ENCODE data around the gene CES5A. TPM values are rescaled to one million over a fixed set of nuclear protein-coding genes. Genes with fewer than 3 reads are reported as not detected.
"Not testable (repeated sequence)": the region's sequence is repeated elsewhere in the genome, so short reads cannot be mapped to it uniquely, and the experiment has no call there.

The CES5A gene
- total RNA-seq, 4 donors from 2014 or later, result not detected

DNA sequence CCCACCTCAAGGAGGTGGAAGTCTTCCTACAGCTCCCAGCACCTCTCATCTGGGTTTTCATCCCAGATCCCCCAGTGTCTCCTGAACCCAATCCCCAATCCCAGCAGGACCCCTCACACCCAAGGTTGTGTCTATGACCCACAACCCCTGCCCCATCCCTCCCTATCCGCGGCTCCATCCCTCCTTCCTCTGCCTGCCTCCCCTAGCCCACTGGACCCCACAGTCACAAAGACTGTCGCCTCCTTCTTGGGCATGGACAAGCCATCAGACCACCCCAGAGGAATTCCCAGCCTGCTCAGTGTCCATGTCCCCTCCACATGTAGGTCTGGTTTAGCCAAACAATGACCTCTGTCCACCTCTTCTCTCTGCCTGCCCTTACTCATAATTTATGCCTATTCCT lies 54.6 kb downstream of the CES5A start:
- TF ChIP-seq, protein P1, sequence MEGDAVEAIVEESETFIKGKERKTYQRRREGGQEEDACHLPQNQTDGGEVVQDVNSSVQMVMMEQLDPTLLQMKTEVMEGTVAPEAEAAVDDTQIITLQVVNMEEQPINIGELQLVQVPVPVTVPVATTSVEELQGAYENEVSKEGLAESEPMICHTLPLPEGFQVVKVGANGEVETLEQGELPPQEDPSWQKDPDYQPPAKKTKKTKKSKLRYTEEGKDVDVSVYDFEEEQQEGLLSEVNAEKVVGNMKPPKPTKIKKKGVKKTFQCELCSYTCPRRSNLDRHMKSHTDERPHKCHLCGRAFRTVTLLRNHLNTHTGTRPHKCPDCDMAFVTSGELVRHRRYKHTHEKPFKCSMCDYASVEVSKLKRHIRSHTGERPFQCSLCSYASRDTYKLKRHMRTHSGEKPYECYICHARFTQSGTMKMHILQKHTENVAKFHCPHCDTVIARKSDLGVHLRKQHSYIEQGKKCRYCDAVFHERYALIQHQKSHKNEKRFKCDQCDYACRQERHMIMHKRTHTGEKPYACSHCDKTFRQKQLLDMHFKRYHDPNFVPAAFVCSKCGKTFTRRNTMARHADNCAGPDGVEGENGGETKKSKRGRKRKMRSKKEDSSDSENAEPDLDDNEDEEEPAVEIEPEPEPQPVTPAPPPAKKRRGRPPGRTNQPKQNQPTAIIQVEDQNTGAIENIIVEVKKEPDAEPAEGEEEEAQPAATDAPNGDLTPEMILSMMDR (IDR thresholded peaks at IDR 0.05), result no peak
- no peak for TF ChIP-seq EP300 (IDR thresholded peaks at IDR 0.05)
- no peak for TF ChIP-seq POLR2A (IDR thresholded peaks at IDR 0.05)
- no peak for TF ChIP-seq POLR2AphosphoS5 (IDR thresholded peaks at IDR 0.05)
- Histone ChIP-seq H3K4me3 (no peak overlapping the region), H3K9me3 (no peaks in the 10 kb centered on the region), H3K27me3 (peaks cover 37% of the 10 kb centered on the region), H3K27ac (no peak overlapping the region), H3K4me1 (no peaks in the 10 kb centered on the region), H3K36me3 (no peaks in the 10 kb centered on the region)
- WGBS, 2 donors (ENCODE audit: low coverage in 1 of 2), result 83 to 100% methylated on average over 1 to 3 of the region's 3 CpGs
- ATAC-seq, result no peak

DNA sequence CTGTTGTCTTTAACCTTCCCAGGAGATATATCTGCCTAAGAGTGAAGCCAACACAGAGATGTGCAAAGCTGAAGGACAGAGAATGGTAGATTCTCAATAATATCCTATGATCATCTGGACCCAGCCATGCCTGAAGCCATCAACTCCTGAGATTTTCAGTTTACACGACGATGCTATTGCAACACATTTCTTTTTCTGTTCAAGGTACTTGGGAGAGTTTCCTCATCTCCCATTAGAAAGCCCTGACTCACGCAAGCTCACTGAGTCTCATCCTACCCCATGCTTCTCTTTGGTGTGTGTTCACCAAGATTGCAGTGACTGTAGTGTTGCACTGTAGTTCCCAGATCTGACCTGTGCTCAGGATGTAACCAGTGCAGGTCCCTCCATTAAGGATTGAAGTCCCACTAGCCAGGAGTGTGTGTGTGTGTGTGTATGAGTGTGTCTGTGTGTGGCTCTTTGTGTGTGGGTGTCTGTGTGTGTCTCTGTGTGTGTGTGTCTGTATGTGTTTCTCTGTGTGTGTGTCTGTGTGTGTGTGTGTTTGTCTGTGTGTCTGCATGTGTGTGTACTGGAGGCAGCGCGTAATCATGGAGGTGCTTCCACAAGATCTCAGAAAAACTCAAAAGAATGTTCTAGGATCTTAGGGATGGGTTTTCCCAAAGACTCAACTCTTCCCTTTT lies 57.8 kb downstream of the CES5A start:
- 96 to 100% methylated on average over 3 of the region's 5 CpGs for WGBS, 2 donors (ENCODE audit: low coverage in 1 of 2)
- H3K36me3 ChIP-seq, result no peaks in the 10 kb centered on the region
- no peak for ATAC-seq
- H3K27me3 ChIP-seq, result peaks cover 40% of the 10 kb centered on the region
- no peak for TF ChIP-seq POLR2AphosphoS5 (IDR thresholded peaks at IDR 0.05)
- TF ChIP-seq EP300 (IDR thresholded peaks at IDR 0.05), result no peak
- TF ChIP-seq POLR2A (IDR thresholded peaks at IDR 0.05), result no peak
- no peak overlapping the region for H3K4me3 ChIP-seq
- H3K27ac ChIP-seq, result no peak overlapping the region
- no peaks in the 10 kb centered on the region for H3K4me1 ChIP-seq
- no peaks in the 10 kb centered on the region for H3K9me3 ChIP-seq

DNA sequence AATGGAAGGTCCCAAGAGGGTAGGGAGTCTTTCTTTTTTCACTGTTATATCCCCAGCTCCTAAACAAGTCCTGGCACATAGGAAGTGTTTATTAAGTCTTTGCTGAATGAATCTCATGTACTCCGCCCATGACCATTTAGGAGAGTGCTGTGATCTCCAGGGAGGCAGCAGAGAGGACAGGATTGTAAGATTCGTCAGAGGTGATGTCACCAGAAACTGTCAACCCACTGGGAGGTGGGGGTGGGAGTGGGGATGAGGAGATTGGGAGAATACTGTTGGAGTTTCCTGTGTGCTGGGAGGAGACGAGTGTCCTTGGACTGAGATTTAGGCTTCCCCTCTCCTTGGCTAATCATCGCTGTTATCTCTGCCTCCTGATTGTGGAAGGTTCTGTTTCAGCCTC lies 59.0 kb downstream of the CES5A start:
- peaks cover 30% of the 10 kb centered on the region for H3K27me3 ChIP-seq
- not testable (repeated sequence) for ATAC-seq, H3K27ac ChIP-seq, H3K4me3 ChIP-seq, H3K4me1 ChIP-seq, H3K9me3 ChIP-seq, H3K36me3 ChIP-seq
- WGBS, 2 donors (ENCODE audit: low coverage in 1 of 2), result 46 to 70% methylated on average over 2 to 3 of the region's 4 CpGs

DNA sequence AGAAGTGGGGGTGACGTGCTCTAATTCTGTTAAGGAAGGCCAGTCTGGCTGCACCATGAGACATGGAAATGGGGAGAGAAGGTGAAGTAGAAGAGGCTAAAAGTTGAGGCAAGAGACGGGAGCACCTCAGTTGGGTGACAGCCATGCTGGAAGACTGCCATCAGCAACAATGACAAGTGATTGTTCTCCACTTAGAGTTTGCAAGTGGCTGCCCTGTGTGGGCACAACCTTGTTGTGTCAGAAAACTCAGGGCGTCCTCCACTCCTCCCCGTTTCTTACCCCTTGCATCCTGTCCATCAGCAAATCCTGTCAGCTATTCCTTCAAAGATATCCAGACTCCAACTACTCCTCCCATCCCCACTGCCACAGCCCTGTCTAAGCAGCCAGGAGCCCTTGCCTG lies 59.9 kb downstream of the CES5A start:
- peaks cover 33% of the 10 kb centered on the region for H3K27me3 ChIP-seq
- no peak overlapping the region for H3K4me3 ChIP-seq
- no peaks in the 10 kb centered on the region for H3K9me3 ChIP-seq
- ATAC-seq, result no peak
- 58 to 62% methylated on average over 3 of the region's 4 CpGs for WGBS, 2 donors (ENCODE audit: low coverage in 1 of 2)
- H3K27ac ChIP-seq, result no peak overlapping the region
- TF ChIP-seq POLR2A (IDR thresholded peaks at IDR 0.05) (no peak), POLR2AphosphoS5 (IDR thresholded peaks at IDR 0.05) (no peak), EP300 (IDR thresholded peaks at IDR 0.05) (no peak)
- TF ChIP-seq, protein P1 (IDR thresholded peaks at IDR 0.05), result no peak
- H3K36me3 ChIP-seq, result no peaks in the 10 kb centered on the region
- H3K4me1 ChIP-seq, result no peaks in the 10 kb centered on the region

DNA sequence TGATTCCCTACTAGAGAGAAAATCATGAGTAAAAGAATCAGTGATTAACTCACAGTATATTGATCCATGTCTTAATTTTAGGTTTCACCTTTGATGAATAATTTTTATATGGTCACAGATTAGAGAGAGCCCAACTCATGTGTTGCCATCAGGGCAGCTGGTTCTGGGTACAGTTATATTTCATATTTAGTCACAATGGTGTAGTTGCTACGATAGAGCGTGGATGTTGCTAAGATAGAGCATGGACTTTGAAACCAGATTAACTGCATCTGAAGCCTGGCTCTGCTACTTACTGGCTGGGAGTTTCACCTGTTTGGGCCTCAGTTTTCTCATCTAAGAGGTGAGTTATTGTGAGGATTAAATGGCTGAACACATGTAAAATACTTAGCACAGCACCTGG lies 61.0 kb downstream of the CES5A start:
- not testable (repeated sequence) for H3K9me3 ChIP-seq, ATAC-seq, H3K4me3 ChIP-seq, H3K4me1 ChIP-seq, H3K27ac ChIP-seq, H3K36me3 ChIP-seq
- WGBS, 2 donors (ENCODE audit: low coverage in 1 of 2), result 91% methylated on average over 1 of the region's 2 CpGs; no CpG with 5 or more reads in 1 of the 2 donors
- peaks cover 38% of the 10 kb centered on the region for H3K27me3 ChIP-seq

DNA sequence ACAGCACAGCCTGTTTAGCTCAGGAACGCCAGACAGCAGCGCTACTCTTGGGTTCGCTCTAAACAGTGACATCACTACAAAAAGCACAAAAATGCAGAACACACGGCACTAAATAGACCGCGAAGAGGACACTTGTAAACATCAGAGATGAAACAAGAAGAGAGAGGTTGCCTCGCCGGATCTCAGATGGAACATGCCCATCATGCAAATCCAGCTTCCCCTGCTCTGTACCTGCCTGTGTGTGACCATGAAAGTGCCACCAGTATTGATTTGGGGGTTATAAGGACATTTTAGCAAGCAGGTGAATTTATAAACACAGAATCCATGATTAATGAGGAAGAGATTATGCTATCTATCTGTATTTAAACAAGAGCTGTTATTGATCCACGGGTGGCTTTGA lies 61.4 kb downstream of the CES5A start:
- not testable (repeated sequence) for H3K9me3 ChIP-seq, H3K27ac ChIP-seq, H3K4me3 ChIP-seq, ATAC-seq, H3K36me3 ChIP-seq, H3K4me1 ChIP-seq
- peaks cover 38% of the 10 kb centered on the region for H3K27me3 ChIP-seq
- 36 to 75% methylated on average over 1 to 4 of the region's 9 CpGs for WGBS, 2 donors (ENCODE audit: low coverage in 1 of 2)

DNA sequence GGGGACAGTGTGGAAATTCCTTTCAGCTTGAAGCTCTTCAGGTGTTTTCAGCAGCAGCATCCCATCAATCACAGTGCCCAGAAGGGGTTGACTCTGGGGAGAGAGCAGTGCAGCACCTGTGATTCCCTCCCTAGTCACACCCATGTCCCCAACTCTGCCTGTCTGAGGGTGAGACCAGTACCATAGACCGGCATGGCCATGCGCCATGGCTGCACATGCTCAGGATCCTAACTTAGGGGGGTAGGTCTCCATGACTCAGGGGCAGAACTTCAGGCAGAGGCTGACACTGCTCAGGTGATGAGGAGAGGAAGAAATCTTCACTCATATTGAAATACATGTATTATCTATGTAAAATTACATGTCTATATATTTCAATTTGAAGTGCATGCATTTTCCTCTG lies 62.2 kb downstream of the CES5A start:
- Histone ChIP-seq H3K4me3 (no peak overlapping the region), H3K4me1 (no peaks in the 10 kb centered on the region), H3K27ac (no peak overlapping the region), H3K9me3 (no peaks in the 10 kb centered on the region), H3K36me3 (no peaks in the 10 kb centered on the region), H3K27me3 (peaks cover 37% of the 10 kb centered on the region)
- no peak for ATAC-seq
- 38% methylated on average over 2 of the region's 2 CpGs; no CpG with 5 or more reads in 1 of the 2 donors for WGBS, 2 donors (ENCODE audit: low coverage in 1 of 2)
- TF ChIP-seq POLR2AphosphoS5 (IDR thresholded peaks at IDR 0.05) (no peak), EP300 (IDR thresholded peaks at IDR 0.05) (no peak), POLR2A (IDR thresholded peaks at IDR 0.05) (no peak)
- TF ChIP-seq, protein P1 (IDR thresholded peaks at IDR 0.05), result no peak

All from gastroesophageal sphincter (tissue), 4 donors.